ENCODE results near the gene OGDH.
"Not testable (repeated sequence)": the region's sequence is repeated elsewhere in the genome, so short reads cannot be mapped to it uniquely, and the experiment has no call there.

OGDH gene

GRCh38 chr7:44673324-44673723, 66.9 kb downstream of the OGDH start:
- no peak for DNase-seq

- DNase-seq, result no peak
Observed at GRCh38 chr7:44673771-44674170, 67.3 kb downstream of the OGDH start.

GRCh38 chr7:44674381-44674780, 68.0 kb downstream of the OGDH start:
- no peak for DNase-seq

- DNase-seq, result no peak
Observed at GRCh38 chr7:44676776-44677175, 70.3 kb downstream of the OGDH start.

- DNase-seq, result no peak
Observed at GRCh38 chr7:44678101-44678470, 71.7 kb downstream of the OGDH start.

DNA sequence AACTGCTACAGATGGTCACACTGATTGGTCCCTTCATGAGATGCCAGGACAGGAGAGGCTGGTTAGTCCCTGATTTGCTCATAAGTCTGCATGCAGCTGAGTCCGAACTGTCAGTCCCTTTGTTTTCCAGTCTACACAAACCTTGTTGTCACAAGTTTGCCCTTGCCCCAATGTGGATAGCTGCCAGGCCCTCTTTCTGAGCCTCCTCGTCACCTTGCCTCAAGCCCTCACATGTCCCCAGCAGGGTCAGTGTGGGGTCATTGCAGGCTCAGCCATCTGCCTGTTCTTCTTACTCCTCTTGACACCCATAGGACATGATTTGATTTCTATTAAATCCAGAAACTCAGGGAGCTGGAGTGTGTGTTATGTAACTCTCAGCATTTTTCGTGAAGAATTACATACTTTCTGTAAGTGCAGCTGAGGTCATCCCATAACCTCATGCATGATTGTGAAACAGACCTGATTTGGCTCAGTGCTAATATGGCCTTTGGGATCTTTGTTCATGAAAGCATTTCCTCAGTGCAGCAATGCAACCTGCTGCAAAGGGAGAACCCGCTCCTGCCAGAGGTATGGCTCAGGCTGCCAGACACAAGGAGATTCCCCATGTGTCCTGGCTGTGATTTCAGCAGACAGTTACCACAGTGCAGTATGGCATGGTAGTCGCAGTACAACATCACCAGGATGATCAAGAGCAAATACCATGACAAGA, 72.2 kb downstream of the OGDH start:
- DNase-seq, result peak; percentile 21

GRCh38 chr7:44681645-44682044, 75.2 kb downstream of the OGDH start:
- DNase-seq, result no peak

GRCh38 chr7:44685723-44686122, 79.3 kb downstream of the OGDH start:
- no peak for DNase-seq

DNA sequence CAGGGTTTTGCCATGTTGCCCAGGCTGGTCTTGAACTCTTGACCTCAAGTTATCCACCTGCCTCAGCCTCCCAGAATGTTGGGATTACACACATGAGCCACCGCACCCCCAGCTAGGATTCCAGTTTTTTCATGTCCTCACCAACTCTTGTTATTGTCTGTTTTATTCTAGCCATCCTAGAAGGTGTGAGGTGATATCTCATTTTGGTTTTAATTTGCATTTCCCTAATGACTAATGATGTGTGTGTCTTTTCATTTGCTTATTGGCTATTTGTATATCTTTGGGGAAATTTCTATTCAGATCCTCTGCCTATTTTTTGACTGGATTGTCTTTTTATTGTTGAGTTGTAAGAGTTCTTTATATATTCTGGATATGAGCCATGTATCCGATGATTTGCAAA, 83.0 kb downstream of the OGDH start:
- DNase-seq, result no peak

DNA sequence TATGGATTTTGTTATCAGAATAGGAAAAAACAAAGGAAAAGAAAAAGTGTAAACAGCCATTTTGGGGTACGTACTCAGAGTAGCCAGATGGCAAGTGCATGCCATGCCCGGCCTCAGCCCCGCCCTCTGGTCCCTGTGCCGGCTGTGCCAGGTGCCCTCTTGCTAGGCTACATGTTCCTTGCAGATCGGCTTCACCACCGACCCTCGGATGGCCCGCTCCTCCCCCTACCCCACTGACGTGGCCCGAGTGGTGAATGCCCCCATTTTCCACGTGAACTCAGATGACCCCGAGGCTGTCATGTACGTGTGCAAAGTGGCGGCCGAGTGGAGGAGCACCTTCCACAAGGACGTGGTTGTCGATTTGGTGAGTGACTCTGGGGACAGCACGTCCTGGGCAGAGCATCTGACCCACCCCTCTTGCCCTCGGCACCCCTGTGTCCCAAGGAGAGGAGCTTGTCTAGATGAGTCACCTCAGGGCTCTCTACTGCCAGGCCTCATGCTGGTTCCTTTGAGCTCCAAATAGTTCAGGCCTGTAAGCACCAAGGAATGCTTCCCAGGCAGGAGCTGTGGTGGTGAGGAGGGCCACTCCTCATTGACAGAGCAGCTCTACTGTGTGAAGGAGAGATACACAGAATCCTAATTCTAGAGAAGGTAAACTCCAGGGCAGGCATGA, 87.3 kb downstream of the OGDH start:
- peak; percentile 88 for DNase-seq

DNA sequence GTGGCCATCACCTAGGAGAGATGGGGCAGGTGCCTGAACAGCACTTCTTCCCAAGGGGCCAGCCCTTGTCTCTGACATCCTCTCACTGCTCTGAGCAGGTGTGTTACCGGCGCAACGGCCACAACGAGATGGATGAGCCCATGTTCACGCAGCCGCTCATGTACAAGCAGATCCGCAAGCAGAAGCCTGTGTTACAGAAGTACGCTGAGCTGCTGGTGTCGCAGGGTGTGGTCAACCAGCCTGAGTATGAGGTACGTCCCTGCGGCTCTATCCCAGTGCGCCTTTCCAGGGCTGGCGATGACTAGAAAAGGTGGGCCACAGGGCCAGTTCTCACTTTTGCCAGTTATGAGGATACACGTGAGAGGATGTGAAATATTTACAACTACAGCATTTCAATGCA, 87.9 kb downstream of the OGDH start:
- no peak for DNase-seq

DNA sequence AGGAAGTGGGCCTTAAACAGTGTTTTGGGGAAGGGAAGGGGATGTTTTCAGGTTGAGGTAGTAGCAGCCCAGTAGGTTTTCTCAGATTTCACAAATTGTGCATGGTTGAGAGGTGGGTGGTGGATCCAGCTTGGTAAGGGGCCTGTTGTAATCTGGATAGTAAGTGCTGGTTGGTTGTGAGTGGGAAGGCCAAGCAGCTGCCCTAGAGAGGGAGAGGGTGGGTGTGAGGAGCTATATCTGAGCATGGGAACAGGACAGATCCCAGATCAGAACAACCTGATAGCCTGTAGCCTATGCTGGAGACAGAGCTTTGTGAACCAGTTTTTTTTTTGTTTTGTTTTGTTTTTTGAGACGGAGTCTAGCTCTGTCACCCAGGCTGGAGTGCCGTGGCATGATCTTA, 88.3 kb downstream of the OGDH start:
- no peak for DNase-seq

- no peak for DNase-seq
Observed at GRCh38 chr7:44695756-44696155, 89.3 kb downstream of the OGDH start.

DNA sequence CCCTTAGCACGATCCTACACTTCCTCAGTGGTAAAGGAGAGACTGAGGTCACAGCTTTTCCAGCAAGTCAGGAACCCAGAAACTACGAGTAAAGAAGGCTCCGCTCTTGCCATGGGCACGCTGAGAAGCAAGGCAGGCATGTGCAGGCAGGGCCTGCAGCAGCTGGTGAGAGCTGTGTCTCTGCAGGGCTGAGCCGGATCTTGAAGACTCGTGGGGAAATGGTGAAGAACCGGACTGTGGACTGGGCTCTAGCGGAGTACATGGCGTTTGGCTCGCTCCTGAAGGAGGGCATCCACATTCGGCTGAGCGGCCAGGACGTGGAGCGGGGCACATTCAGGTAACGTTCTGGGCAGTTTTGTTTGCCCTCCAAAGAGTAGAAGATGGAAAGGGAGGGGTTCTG, 90.3 kb downstream of the OGDH start:
- no peak for DNase-seq

GRCh38 chr7:44697136-44698045, 91.0 kb downstream of the OGDH start:
- DNase-seq, result no peak

GRCh38 chr7:44698046-44698580, 91.7 kb downstream of the OGDH start:
- no peak for DNase-seq

DNA sequence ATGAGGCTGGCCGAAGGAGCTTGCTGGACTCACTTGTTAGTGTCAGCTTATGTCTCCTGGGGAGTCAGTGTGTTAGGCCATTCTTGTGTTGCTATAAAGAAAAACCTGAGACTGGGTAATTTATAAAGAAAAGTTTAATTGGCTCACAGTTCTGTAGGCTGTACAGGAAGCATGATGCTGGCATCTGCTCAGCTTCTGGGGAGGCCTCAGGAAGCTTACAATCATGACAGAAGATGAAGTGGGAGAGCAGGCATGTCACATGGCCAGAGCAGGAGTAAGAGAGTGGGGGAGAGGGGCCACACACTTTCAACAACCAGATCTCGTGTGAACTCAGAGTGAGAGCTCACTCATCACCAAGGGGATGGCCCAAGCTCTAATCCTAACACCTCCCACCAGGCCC, 93.2 kb downstream of the OGDH start:
- not testable (repeated sequence) for DNase-seq

GRCh38 chr7:44700322-44700721, 93.9 kb downstream of the OGDH start:
- DNase-seq, result no peak

GRCh38 chr7:44703391-44703790, 97.0 kb downstream of the OGDH start:
- DNase-seq, result not testable (repeated sequence)

- DNase-seq, result no peak
Observed at GRCh38 chr7:44703921-44704320, 97.5 kb downstream of the OGDH start.

DNA sequence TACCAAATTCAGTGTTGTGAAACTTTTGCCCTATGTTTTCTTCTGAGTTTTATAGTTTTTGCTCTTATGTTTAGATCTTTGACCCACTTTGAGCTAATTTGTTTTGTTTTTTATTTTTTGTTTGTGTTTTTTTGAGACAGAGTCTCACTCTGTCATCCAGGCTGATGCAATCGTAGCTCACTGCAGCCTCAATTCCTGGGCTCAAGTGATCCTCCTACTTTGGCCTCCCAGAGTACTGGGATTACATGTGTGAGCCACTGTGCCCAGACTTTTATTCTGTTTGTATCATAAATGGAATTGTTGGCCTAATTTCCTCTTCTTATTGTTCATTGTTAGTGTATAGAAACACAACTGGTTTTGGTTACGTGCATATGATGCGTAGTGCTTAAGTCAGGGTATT, 99.0 kb downstream of the OGDH start:
- DNase-seq, result no peak

DNA sequence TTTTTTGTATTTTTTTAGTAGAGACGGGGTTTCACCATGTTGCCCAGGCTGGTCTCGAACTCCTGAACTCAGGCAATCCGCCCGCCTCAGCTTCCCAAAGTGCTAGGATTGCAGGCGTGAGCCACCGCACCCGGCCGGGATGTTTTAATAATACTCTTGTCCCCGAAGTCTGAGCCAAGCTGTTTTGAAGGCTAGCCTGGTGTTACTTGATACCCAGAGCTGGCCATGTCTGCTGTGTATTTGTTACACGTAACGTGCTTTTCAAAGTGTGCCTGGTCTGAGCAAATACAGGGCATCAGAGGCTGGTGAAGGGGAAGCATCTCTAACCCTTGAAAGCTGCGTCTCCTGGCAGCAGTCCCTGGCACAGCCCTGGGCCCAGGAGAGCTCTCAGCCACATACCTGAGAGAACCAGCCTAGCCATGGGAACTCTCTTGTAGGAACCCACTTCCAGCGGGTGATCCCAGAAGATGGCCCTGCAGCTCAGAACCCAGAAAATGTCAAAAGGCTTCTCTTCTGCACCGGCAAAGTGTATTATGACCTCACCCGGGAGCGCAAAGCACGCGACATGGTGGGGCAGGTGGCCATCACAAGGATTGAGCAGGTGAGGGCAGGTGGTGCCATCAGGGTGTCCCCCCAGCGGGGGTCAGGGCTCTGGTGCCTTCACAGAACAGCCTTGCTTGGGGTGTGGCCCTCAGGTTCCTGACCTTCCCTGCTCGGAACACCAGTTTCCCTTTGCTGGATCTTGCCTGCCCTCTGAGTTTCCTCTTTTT, 100.5 kb downstream of the OGDH start:
- no peak for DNase-seq
